ENCODE results near the gene CNGA4. TPM values are rescaled to one million over a fixed set of nuclear protein-coding genes. Genes with fewer than 3 reads are reported as not detected.
"Not testable (repeated sequence)": the region's sequence is repeated elsewhere in the genome, so short reads cannot be mapped to it uniquely, and the experiment has no call there.

The CNGA4 gene
- total and polyA plus RNA-seq, 8 donors: 0.12 to 0.46 (median 0.22) TPM

DNA sequence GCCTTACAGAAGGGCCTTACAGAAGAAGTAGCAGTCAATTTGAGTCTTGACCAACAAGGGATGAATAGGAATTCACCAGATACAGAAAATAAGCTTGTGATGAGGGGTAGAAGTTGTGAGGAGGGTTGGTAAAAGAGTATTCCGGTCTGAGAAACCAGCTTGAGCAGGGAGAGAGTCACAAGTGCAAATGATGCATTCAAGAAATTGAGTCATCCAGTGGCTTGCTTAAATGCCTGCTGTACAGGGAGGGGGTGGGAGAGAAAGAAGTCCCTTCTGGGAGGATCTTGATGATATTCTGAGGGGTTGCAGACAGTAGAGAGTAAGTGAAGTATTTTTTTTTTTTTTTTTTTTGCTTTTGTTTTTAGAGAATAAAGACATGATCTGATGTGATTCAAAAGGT lies 29.9 kb downstream of the CNGA4 start:
- FAIRE-seq: no peak
- H3K9me3 ChIP-seq: no peaks in the 10 kb centered on the region

DNA sequence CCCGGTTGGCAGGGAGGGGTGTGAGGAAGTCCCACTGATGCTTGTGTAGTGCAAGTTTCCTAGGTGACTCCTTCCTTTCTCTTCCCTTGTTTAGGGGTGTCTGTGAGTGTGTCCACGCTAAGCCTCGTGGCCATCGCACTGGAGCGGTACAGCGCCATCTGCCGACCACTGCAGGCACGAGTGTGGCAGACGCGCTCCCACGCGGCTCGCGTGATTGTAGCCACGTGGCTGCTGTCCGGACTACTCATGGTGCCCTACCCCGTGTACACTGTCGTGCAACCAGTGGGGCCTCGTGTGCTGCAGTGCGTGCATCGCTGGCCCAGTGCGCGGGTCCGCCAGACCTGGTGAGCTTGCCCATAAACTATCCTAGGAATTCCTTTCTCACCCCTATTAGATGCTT lies 31.1 kb downstream of the CNGA4 start:
- no peak overlapping the region for H3K27ac ChIP-seq
- TF ChIP-seq, protein P1, sequence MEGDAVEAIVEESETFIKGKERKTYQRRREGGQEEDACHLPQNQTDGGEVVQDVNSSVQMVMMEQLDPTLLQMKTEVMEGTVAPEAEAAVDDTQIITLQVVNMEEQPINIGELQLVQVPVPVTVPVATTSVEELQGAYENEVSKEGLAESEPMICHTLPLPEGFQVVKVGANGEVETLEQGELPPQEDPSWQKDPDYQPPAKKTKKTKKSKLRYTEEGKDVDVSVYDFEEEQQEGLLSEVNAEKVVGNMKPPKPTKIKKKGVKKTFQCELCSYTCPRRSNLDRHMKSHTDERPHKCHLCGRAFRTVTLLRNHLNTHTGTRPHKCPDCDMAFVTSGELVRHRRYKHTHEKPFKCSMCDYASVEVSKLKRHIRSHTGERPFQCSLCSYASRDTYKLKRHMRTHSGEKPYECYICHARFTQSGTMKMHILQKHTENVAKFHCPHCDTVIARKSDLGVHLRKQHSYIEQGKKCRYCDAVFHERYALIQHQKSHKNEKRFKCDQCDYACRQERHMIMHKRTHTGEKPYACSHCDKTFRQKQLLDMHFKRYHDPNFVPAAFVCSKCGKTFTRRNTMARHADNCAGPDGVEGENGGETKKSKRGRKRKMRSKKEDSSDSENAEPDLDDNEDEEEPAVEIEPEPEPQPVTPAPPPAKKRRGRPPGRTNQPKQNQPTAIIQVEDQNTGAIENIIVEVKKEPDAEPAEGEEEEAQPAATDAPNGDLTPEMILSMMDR (IDR thresholded peaks at IDR 0.05): no peak
- 85 to 86% methylated on average over 24 of the region's 24 CpGs for WGBS, 2 donors
- no peaks in the 10 kb centered on the region for H3K27me3 ChIP-seq
- ATAC-seq: peak in 1 of 4 donors; percentile 46
- H3K36me3 ChIP-seq: peaks cover 0 to 9% (median 0%) of the 10 kb centered on the region in 3 donors
- FAIRE-seq: no peak
- DNase-seq: peak in 1 of 6 donors; percentile 68
- intact Hi-C loops (cut with DNase I): no loop called here
- no peaks in the 10 kb centered on the region for H3K4me1 ChIP-seq
- H3K4me3 ChIP-seq: no peak overlapping the region
- no peaks in the 10 kb centered on the region for H3K9me3 ChIP-seq

More for the DNA sequence above, 29.9 kb downstream of the CNGA4 start:
- H3K4me3 ChIP-seq: no peak overlapping the region
- no peaks in the 10 kb centered on the region for H3K4me1 ChIP-seq
- no peak for DNase-seq
- intact Hi-C loops (cut with DNase I): no loop called here
- H3K27me3 ChIP-seq: no peaks in the 10 kb centered on the region
- H3K27ac ChIP-seq: no peak overlapping the region
- no peak for ATAC-seq
- H3K36me3 ChIP-seq: peaks cover 0 to 9% (median 0%) of the 10 kb centered on the region in 3 donors
- TF ChIP-seq, protein P1 (IDR thresholded peaks at IDR 0.05): no peak
- 64 to 85% methylated on average over 1 of the region's 1 CpG for WGBS, 2 donors

DNA sequence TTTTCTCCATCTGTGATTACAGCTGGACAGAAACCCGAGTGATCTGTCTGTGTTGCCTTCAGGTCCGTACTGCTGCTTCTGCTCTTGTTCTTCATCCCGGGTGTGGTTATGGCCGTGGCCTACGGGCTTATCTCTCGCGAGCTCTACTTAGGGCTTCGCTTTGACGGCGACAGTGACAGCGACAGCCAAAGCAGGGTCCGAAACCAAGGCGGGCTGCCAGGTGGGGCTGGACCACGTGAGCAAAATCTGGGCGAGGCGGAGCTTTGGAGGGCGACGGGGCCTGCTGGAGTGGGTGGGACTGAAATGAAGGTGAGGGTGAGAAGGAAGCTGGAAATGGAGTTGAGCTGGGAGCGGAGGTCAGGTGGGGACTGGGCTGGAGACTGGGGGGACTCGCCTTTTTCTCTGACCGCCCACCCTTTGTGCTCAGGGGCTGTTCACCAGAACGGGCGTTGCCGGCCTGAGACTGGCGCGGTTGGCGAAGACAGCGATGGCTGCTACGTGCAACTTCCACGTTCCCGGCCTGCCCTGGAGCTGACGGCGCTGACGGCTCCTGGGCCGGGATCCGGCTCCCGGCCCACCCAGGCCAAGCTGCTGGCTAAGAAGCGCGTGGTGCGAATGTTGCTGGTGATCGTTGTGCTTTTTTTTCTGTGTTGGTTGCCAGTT lies 31.8 kb downstream of the CNGA4 start:
- no peak for ATAC-seq
- FAIRE-seq: no peak
- H3K4me1 ChIP-seq: no peaks in the 10 kb centered on the region
- H3K27me3 ChIP-seq: no peaks in the 10 kb centered on the region
- TF ChIP-seq, protein P1 (IDR thresholded peaks at IDR 0.05): no peak
- no peak overlapping the region for H3K4me3 ChIP-seq
- H3K9me3 ChIP-seq: no peaks in the 10 kb centered on the region
- peak in 2 of 6 donors; percentile 31 to 62 for DNase-seq
- 93 to 94% methylated on average over 41 of the region's 41 CpGs for WGBS, 2 donors
- intact Hi-C loops (cut with DNase I): no loop called here
- H3K36me3 ChIP-seq: peaks cover 0 to 9% (median 0%) of the 10 kb centered on the region in 3 donors
- no peak overlapping the region for H3K27ac ChIP-seq

DNA sequence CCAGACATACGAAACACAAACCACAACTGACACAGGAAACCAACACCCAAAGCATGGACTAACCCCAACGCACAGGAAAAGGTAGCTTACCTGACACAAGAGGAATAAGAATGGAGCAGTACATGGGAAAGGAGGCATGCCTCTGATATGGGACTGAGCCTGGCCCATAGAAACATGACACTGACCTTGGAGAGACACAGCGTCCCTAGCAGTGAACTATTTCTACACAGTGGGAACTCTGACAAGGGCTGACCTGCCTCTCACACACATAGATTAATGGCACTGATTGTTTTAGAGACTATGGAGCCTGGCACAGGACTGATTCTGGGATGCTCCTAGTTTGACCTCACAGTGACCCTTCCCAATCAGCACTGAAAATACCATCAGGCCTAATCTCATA lies 32.7 kb downstream of the CNGA4 start:
- TF ChIP-seq, protein P1 (IDR thresholded peaks at IDR 0.05): no peak
- no peak for FAIRE-seq

DNA sequence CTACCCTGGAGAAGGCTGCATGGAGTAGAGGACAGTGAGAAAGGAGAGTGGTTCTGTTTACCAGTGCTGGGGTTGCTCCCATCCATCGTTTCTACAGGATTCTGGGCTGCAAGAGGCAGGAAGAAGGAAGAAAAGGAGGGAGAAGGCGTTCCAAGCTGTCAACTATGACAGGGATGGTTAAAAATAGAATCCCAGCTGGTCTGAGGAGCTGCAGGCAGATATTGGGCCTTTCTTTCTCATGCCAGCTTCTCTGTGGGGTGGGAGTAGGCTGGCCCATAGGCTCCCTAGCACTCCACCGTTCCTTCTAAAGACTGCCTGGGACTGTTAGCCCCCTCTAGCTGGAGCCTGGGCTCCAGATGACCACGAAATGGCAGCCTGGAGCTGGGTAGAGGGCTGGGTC lies 34.3 kb downstream of the CNGA4 start:
- ATAC-seq: no peak
- TF ChIP-seq, protein P1 (IDR thresholded peaks at IDR 0.05): no peak
- H3K4me3 ChIP-seq: no peak overlapping the region
- H3K4me1 ChIP-seq: no peaks in the 10 kb centered on the region
- peaks cover 0 to 9% (median 0%) of the 10 kb centered on the region in 3 donors for H3K36me3 ChIP-seq
- intact Hi-C loops (cut with DNase I): no loop called here
- no peak for DNase-seq
- no peaks in the 10 kb centered on the region for H3K9me3 ChIP-seq
- H3K27ac ChIP-seq: no peak overlapping the region
- no peak for FAIRE-seq
- H3K27me3 ChIP-seq: no peaks in the 10 kb centered on the region
- 75 to 92% methylated on average over 4 of the region's 4 CpGs for WGBS, 2 donors

More for the DNA sequence above, 32.7 kb downstream of the CNGA4 start:
- Histone ChIP-seq H3K36me3 (peaks cover 0 to 9% (median 0%) of the 10 kb centered on the region in 3 donors), H3K4me1 (no peaks in the 10 kb centered on the region), H3K27me3 (no peaks in the 10 kb centered on the region), H3K9me3 (no peaks in the 10 kb centered on the region), H3K27ac (no peak overlapping the region), H3K4me3 (no peak overlapping the region)
- intact Hi-C loops (cut with DNase I): no loop called here
- ATAC-seq: no peak
- WGBS, 2 donors: 39 to 46% methylated on average over 3 of the region's 3 CpGs
- no peak for DNase-seq

DNA sequence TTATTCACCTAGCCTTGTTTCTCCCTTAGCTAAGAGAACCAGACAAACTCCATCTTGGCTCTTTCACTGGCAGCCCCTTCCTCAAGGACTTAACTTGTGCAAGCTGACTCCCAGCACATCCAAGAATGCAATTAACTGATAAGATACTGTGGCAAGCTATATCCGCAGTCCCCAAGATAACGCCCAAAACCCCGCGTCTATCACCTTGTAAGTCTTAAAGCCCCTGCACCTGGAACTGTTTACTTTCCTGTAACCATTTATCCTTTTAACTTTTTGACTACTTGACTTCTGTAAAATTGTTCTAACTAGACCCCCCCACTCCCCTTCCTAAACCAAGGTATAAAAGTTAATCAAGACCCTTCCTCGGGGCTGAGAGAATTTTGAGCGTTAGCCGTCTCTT lies 41.9 kb downstream of the CNGA4 start:
- H3K27ac ChIP-seq; H3K4me3 ChIP-seq; H3K9me3 ChIP-seq; ATAC-seq; H3K4me1 ChIP-seq; DNase-seq; H3K36me3 ChIP-seq; H3K27me3 ChIP-seq; intact Hi-C loops (cut with DNase I); FAIRE-seq: not testable (repeated sequence)
- WGBS, 2 donors: 36 to 46% methylated on average over 7 of the region's 7 CpGs
